ENCODE data around the gene ZFHX3. TPM values are rescaled to one million over a fixed set of nuclear protein-coding genes. Genes with fewer than 3 reads are reported as not detected.

Gene ZFHX3
- polyA plus RNA-seq, 1 donor = 8.8 TPM

DNA sequence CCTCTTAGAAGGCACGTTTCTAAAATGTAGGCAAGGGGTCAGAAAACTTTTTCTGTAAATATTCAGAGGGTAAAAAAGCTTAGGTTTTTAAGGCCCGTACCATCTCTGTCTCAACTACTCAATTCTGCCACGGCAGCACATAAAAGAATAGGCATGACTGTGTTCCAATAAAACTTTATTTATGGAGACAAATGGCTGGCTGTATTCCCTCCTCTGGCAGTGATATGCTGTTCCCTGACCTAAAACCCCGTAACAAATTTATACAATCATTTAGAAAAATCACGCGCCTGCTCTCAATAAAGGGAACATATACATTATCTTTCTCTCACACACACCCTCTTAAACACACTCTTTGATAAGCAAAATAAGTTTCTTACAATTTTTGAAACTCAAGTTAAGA is 138.7 kb downstream of the ZFHX3 start:
- DNase-seq (ENCODE audit: low read depth) = no peak

- DNase-seq (ENCODE audit: low read depth) = no peak
These were observed 139.4 kb downstream of the ZFHX3 start for GRCh38 chr16:72908362-72909167.

DNA sequence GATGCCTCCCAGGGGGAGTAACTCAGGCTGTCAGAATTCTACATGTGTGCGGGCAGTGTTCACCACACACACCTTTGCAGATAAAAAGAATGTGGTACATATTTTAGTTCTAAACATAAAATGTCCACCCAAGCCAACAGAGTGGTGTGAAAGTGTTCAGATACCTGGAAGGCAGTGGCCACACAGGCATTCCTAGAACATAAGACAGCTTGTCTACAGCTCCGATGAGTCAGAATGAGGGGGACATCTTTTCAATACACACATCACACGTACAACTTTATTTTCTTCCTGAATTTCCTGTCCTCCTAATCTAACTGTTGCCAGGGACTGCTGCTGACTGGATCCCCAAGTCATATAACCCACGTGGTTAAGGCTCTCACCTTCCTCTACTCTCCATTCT is 142.3 kb downstream of the ZFHX3 start:
- DNase-seq (ENCODE audit: low read depth) = no peak

- DNase-seq (ENCODE audit: low read depth) = no peak
These were observed 144.8 kb downstream of the ZFHX3 start for GRCh38 chr16:72903176-72903575.

DNA sequence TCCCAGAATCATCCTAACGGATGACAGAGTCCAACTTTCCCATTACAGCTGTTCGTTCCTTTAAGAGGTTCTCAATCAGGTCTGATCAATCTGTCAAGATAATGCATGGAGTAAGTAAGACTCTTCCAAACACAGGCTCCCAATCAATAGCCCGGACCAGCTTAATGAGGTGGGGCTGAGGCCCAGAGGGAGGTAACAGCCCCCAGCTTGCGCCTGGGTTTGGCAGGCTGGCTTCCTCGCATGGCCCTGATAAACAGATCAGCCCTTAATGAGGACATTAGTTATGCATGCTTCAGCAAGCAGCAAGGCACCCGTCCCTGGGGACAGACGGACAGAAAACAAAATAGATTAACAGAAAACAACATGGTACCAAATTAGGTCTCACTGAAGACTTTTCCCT is 145.7 kb downstream of the ZFHX3 start:
- DNase-seq (ENCODE audit: low read depth) = no peak

- no peak for DNase-seq (ENCODE audit: low read depth)
These were observed 146.8 kb downstream of the ZFHX3 start for GRCh38 chr16:72901000-72901627.

GRCh38 chr16:72898216-72898825 is 149.6 kb downstream of the ZFHX3 start:
- no peak for DNase-seq (ENCODE audit: low read depth)

DNA sequence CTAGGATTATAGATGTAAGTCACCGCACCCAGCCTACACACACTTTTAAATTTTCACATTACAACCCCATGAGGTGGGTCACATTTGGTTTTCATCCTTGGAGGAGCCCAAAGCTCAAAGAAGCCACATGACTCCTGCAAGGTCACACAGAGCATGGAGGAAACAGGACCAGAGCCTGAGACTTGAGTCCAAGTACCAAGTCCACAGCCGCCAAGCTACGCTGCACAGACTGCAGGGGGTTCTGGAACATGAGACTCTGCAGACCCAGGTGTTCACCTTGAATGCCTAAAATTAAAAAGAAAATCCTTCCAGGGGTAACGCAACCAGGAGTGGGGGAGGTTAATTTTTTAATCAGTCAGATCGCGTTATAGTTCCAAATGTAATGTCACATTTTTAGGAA is 150.2 kb downstream of the ZFHX3 start:
- DNase-seq (ENCODE audit: low read depth) = no peak

DNA sequence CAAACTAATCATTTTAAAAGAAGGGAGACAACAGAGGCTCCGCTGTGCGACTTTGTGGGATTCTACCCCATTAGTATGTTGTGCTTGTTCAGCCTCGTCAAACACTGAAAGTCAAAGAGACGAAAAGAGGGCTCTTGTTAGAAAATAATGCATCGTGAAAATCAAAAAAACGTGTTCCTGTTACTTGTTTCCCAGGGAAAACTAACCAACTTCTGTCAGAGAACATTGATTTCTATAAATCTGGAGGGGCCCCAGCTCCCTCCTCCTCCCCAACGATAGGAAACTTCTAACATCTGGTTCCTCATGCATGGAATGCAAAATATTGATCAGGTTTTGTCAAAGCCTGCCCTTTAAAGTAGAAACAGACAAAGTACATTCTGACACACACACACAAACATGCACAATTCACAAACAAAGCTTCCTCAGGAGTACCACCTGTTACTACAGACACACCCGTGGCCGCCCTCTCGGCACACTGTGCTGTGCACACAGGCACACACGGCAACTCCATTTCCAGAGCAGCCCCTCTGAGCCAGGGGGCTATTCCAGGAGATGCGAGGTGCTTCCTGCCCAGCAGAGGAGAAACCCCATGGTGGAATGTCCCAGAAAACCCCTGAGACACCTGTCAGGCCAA is 151.3 kb downstream of the ZFHX3 start:
- no peak for DNase-seq (ENCODE audit: low read depth)

- no peak for DNase-seq (ENCODE audit: low read depth)
These were observed 152.0 kb downstream of the ZFHX3 start for GRCh38 chr16:72895951-72896350.

- no peak for DNase-seq (ENCODE audit: low read depth)
These were observed 153.4 kb downstream of the ZFHX3 start for GRCh38 chr16:72894293-72895151.

GRCh38 chr16:72891291-72892227 is 156.4 kb downstream of the ZFHX3 start:
- DNase-seq (ENCODE audit: low read depth) = no peak

- no peak for DNase-seq (ENCODE audit: low read depth)
These were observed 157.3 kb downstream of the ZFHX3 start for GRCh38 chr16:72890587-72890986.

GRCh38 chr16:72889616-72890582 is 158.0 kb downstream of the ZFHX3 start:
- no peak for DNase-seq (ENCODE audit: low read depth)

DNA sequence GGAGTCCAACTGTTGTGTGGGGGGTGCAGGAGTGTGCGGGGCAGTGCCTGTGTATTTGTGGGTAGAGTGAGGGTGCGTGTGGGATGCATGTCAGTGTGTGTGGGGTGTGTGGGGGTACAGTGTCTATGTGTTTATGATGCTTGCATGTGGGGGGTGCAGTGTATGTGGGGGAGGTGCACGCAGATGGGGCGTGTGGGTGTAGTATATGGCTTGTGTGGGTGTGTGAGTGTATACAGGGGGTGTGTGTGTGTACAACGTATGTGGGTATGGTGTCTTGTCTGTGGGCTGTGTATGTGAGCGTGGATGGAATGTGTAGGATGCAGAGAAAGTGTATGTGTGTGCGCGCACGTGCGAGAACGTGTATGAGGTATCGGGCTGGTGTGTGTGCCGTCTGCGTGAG is 160.4 kb downstream of the ZFHX3 start:
- no peak for DNase-seq (ENCODE audit: low read depth)

DNA sequence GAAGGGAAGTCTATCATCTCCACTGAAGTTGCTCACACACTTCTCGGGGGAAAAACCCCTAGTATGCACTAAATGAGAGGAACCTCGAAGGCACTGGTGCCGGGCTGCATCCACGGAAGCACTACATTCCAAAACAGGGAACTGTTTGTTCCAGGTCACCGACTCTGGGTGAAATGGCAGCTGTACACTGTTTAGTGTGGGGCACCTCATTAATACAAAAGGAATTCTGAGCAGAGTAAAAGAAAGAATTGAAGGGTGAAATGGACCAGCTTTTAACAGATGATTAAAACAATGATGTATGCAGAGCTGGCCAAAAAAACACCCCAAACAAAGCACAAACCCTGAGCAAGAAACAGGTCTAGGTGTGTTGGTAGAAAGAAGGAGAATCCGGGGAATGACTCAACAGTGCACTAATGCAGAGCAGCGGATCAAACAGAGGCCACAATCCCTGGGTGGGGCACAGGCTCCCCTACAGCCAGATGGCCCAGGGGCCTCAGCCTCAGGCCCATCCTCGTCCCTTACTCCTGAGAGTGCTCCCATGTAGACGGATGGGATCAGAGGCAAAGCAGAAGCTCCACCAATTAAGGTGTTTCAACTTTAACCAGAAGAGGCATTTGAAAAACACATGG is 161.5 kb downstream of the ZFHX3 start:
- DNase-seq (ENCODE audit: low read depth) = no peak

DNA sequence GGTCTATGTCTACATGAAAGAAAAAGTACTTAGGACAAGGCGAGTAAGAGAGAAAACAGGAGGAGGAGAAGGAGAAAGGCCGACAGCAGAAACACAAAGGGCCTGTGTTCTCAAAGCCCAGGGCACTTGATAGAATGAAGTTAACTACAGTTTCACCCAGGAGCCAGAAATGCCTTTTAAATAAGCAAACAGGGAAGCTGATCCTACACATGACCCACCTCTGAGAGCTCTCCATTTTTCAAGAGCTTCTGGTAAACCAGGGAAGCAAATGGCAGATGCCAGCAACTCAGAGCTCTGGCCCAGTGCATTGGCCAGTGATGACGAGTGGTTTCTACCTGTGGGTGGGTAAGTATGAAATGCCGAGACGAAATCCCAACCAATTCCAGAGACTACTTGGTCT is 163.4 kb downstream of the ZFHX3 start:
- DNase-seq (ENCODE audit: low read depth) = no peak

GRCh38 chr16:72884037-72884436 is 163.9 kb downstream of the ZFHX3 start:
- DNase-seq (ENCODE audit: low read depth) = no peak

- no peak for DNase-seq (ENCODE audit: low read depth)
These were observed 168.1 kb downstream of the ZFHX3 start for GRCh38 chr16:72879846-72880245.

All from forelimb muscle (tissue), 1 donor.